Uterus (tissue), 2 donors: ENCODE results near the gene MOB3B.

Source experiments
- CTCF ChIP-seq, 4 experiments: fragments of 200-600 bp in 2 of 4; fragments of 450-650 bp in 2 of 4; sonication (generic) in 2 of 4; IDR thresholded peaks; one replicate each; pipeline ENCODE4 v1.5.1; 2016 to 2019; ENCODE audit warnings: antibody characterized with exemption in 4 of 4, mild to moderate bottlenecking in 2 of 4, moderate library complexity in 1 of 4
- POLR2A ChIP-seq, 2 donors: fragments of 450-650 bp; IDR thresholded peaks; one replicate each; pipeline ENCODE4 v1.6.1; 2016; ENCODE audit warnings: antibody characterized with exemption in 2 of 2, mild to moderate bottlenecking in 1 of 2, moderate library complexity in 1 of 2

- TF ChIP-seq CTCF (IDR thresholded peaks at IDR 0.05) (no peak), POLR2A (IDR thresholded peaks at IDR 0.05) (no peak)
Observed at GRCh38 chr9:27453860-27454553, 75.6 kb downstream of the MOB3B start.
